ENCODE measurements around the gene PPP1R3E. TPM values are rescaled to one million over a fixed set of nuclear protein-coding genes. Genes with fewer than 3 reads are reported as not detected.
A peak's percentile ranks its signal among the peaks of the same experiment; 100 is the strongest.

Gene PPP1R3E
- total and polyA plus RNA-seq, 2 of the 13 experiments (the other 11 are each of a cell fraction or from before 2014, with no cell fraction given), result 16.5 to 26.5 TPM

DNA sequence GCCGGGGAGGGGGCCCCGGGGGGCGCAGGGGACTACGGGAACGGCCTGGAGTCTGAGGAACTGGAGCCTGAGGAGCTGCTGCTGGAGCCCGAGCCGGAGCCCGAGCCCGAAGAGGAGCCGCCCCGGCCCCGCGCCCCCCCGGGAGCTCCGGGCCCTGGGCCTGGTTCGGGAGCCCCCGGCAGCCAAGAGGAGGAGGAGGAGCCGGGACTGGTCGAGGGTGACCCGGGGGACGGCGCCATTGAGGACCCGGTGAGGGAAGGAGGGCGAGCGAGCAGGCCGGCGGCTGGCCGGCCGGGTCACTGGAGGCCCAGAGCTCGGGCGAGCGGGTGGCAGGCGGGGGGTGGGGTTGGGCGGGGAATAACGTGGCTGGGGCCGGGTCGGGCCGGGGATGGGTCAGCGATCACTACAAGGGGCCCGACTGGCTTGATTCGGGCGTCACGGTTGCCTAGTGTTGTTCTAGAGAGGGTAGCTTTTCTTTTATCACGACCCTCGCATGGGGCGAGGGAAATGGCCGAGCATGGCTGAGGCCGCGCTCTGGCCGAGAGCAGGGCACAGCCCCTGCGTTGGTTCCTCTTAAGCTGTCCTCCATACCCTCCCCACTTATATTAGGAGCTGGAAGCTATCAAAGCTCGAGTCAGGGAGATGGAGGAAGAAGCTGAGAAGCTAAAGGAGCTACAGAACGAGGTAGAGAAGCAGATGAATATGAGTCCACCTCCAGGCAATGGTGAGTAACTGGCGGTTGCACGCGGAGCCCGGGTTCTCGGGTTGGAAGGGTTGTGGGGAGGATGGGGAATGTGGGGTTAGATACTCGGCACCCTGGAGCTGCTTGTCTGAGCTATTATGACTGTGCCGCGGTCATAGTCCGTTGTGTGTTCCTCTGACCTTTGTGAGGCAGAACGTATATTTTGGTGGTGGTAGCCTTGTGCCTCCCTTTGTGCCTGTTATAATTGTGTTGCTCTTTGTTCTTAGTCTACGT lies 19.2 kb upstream of the PPP1R3E start (continued):
- TF ChIP-seq, protein P1, sequence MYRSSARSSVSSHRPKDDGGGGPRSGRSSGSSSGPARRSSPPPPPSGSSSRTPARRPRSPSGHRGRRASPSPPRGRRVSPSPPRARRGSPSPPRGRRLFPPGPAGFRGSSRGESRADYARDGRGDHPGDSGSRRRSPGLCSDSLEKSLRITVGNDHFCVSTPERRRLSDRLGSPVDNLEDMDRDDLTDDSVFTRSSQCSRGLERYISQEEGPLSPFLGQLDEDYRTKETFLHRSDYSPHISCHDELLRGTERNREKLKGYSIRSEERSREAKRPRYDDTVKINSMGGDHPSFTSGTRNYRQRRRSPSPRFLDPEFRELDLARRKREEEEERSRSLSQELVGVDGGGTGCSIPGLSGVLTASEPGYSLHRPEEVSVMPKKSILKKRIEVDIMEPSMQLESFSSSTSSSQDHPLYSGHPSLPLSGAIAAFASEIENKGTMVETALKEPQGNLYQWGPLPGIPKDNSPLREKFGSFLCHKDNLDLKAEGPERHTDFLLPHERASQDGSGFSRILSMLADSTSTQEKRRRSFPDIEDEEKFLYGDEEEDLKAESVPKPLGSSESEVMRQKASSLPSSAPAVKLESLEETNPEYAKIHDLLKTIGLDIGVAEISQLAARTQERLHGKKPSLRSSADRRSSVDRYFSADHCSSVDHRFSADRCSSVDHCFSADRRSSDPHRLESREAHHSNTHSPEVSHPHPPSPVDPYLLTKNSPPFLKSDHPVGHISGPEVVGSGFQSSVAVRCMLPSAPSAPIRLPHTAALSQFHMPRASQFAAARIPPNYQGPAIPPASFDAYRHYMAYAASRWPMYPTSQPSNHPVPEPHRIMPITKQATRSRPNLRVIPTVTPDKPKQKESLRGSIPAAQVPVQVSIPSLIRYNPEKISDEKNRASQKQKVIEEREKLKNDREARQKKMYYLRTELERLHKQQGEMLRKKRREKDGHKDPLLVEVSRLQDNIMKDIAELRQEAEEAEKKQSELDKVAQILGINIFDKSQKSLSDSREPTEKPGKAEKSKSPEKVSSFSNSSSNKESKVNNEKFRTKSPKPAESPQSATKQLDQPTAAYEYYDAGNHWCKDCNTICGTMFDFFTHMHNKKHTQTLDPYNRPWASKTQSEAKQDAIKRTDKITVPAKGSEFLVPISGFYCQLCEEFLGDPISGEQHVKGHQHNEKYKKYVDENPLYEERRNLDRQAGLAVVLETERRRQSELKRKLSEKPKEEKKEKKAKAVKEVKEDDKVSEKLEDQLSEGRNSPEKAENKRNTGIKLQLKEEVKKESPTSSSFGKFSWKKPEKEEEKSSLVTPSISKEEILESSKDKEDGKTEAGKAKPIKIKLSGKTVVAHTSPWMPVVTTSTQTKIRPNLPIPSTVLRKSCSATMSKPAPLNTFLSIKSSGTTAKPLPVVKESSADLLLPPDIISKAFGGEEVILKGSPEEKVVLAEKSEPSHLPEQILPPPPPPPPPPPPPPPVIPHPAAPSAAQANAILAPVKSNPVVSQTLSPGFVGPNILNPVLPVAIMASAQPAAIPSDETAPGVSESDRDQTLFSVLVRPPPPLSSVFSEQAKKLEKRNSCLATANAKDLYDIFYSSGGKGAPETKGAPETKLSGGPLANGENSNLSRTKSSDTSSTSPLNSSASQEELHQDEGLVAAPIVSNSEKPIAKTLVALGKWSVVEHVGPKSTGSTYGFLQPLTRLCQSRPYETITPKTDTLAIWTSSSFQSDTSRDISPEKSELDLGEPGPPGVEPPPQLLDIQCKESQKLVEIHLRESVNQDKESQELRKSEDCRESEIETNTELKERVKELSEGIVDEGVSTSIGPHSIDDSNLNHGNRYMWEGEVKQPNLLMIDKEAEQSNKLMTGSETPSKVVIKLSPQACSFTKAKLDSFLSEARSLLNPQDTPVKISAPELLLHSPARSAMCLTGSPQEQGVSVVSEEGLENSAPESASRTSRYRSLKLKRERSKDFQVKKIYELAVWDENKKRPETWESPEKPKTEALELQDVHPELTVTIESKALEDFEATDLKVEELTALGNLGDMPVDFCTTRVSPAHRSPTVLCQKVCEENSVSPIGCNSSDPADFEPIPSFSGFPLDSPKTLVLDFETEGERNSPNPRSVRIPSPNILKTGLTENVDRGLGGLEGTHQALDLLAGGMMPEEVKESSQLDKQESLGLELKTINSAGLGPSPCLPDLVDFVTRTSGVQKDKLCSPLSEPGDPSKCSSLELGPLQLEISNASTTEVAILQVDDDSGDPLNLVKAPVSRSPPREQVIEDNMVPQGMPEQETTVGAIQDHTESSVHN (CRISPR knock-in tag; IDR thresholded peaks at IDR 0.05), result peak; percentile 65; the same call in 1 of the 2 replicates
- TF ChIP-seq, protein P2, sequence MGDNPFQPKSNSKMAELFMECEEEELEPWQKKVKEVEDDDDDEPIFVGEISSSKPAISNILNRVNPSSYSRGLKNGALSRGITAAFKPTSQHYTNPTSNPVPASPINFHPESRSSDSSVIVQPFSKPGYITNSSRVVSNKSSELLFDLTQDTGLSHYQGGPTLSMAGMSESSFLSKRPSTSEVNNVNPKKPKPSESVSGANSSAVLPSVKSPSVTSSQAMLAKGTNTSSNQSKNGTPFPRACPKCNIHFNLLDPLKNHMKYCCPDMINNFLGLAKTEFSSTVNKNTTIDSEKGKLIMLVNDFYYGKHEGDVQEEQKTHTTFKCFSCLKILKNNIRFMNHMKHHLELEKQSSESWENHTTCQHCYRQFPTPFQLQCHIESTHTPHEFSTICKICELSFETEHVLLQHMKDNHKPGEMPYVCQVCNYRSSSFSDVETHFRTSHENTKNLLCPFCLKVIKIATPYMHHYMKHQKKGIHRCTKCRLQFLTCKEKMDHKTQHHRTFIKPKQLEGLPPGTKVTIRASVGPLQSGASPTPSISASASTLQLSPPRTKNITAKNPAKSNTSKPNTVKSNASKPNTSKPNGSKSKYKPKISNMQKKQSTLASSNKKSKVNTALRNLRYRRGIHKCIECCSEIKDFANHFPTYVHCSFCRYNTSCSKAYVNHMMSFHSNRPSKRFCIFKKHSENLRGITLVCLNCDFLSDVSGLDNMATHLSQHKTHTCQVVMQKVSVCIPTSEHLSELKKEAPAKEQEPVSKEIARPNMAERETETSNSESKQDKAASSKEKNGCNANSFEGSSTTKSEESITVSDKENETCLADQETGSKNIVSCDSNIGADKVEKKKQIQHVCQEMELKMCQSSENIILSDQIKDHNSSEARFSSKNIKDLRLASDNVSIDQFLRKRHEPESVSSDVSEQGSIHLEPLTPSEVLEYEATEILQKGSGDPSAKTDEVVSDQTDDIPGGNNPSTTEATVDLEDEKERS (CRISPR knock-in tag; IDR thresholded peaks at IDR 0.05), result no peak
- TF ChIP-seq ZMYM4 (CRISPR knock-in tag; IDR thresholded peaks at IDR 0.05) (peak; percentile 47), SRY (CRISPR knock-in tag; IDR thresholded peaks at IDR 0.05) (peak; percentile 93), RELA (CRISPR knock-in tag; IDR thresholded peaks at IDR 0.05) (0 out of 2 replicates have a peak, but pooled peaks have one; percentile 31), NFKB2 (CRISPR knock-in tag; IDR thresholded peaks at IDR 0.05; ENCODE audit: borderline replicate concordance) (peak; percentile 85), SP140L (CRISPR knock-in tag; IDR thresholded peaks at IDR 0.05; ENCODE audit: borderline replicate concordance) (no peak; the same call in 1 of the 2 replicates), HNRNPH1 (optimal IDR thresholded peaks at IDR 0.05; ENCODE audit: low read depth, low read length) (no peak), ZNF101 (CRISPR knock-in tag; IDR thresholded peaks at IDR 0.05; ENCODE audit: borderline replicate concordance, low read depth) (no peak), ARNTL (CRISPR knock-in tag; IDR thresholded peaks at IDR 0.05) (peak; percentile 45), TARDBP (CRISPR knock-in tag; IDR thresholded peaks at IDR 0.05) (0 out of 2 replicates have a peak, but pooled peaks have one; percentile 17), MXD1 (CRISPR knock-in tag; IDR thresholded peaks at IDR 0.05) (no peak), ZBTB42 (CRISPR knock-in tag; IDR thresholded peaks at IDR 0.05) (peak; percentile 15; the same call in 1 of the 2 replicates), HES4 (CRISPR knock-in tag; IDR thresholded peaks at IDR 0.05; ENCODE audit: borderline replicate concordance) (peak; percentile 94; the same call in 1 of the 2 replicates)
- TF ChIP-seq, protein P3, sequence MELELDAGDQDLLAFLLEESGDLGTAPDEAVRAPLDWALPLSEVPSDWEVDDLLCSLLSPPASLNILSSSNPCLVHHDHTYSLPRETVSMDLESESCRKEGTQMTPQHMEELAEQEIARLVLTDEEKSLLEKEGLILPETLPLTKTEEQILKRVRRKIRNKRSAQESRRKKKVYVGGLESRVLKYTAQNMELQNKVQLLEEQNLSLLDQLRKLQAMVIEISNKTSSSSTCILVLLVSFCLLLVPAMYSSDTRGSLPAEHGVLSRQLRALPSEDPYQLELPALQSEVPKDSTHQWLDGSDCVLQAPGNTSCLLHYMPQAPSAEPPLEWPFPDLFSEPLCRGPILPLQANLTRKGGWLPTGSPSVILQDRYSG (CRISPR knock-in tag; IDR thresholded peaks at IDR 0.05), result peak; percentile 63; the same call in 1 of the 2 replicates
